Ascending aorta (tissue), 2 donors: Measurements from ENCODE around the gene LYRM2. TPM values are rescaled to one million over a fixed set of nuclear protein-coding genes. Genes with fewer than 3 reads are reported as not detected.
A peak's percentile ranks its signal among the peaks of the same experiment; 100 is the strongest.

Experiments
- DNase-seq, 2 donors: peaks; one replicate each; pipeline ENCODE4 v3.0.0-alpha.2; 2019; ENCODE audit warnings: low spot score in 2 of 2
- H3K27ac ChIP-seq, 2 donors: fragments of 200-600 bp; sonication (generic); one replicate each; pipeline ENCODE4 v1.5.1; 2016 to 2017; ENCODE audit warnings: mild to moderate bottlenecking in 1 of 2
- H3K27me3 ChIP-seq: fragments of 200-600 bp; sonication (generic); one replicate; pipeline ENCODE4 v1.5.1; 2017
- H3K36me3 ChIP-seq, 2 donors: fragments of 200-600 bp; sonication (generic); one replicate each; pipeline ENCODE4 v1.5.1; 2016
- H3K4me1 ChIP-seq, 2 donors: fragments of 200-600 bp; sonication (generic); one replicate each; pipeline ENCODE4 v1.5.1; 2016 to 2017; ENCODE audit warnings: mild to moderate bottlenecking in 1 of 2
- H3K4me3 ChIP-seq, 2 donors: fragments of 200-600 bp; sonication (generic); one replicate each; pipeline ENCODE4 v1.5.1; 2016 to 2017; ENCODE audit warnings: mild to moderate bottlenecking in 1 of 2
- H3K9me3 ChIP-seq, 2 donors: fragments of 200-600 bp; sonication (generic); one replicate each; pipeline ENCODE4 v1.5.1; 2016
- intact Hi-C: fragments of 100-400 bp; cut with DNase I; formaldehyde crosslinking; loops from one replicate; pipeline ENCODE4 v1.15.1; 2023
- total RNA-seq: library from RNA; depleted of rRNA; stranded (reverse); fragments of >200 nt; gene quantifications from one replicate; pipeline ENCODE4 v1.1.0, GENCODE V29; 2016
- TF ChIP-seq, protein P1 (sequence below), 3 experiments: fragments of 200-600 bp in 2 of 3; fragments of 450-650 bp in 1 of 3; sonication (generic) in 2 of 3; IDR thresholded peaks; one replicate each; pipeline ENCODE4 v1.5.1; 2016 to 2019; ENCODE audit warnings: antibody characterized with exemption in 3 of 3, mild to moderate bottlenecking in 1 of 3, moderate library complexity in 1 of 3

The LYRM2 gene
- total RNA-seq, 1 donor from 2014 or later: 5.6 TPM

GRCh38 chr6:89566008-89566800 is 72.3 kb downstream of the LYRM2 start:
- Histone ChIP-seq H3K36me3 (no peaks in the 10 kb centered on the region), H3K4me1 (peaks cover 15 to 44% of the 10 kb centered on the region in 2 donors), H3K27me3 (no peaks in the 10 kb centered on the region), H3K4me3 (no peak overlapping the region), H3K9me3 (no peaks in the 10 kb centered on the region), H3K27ac (peak overlapping the region; percentile 77 to 79)
- TF ChIP-seq, protein P1, sequence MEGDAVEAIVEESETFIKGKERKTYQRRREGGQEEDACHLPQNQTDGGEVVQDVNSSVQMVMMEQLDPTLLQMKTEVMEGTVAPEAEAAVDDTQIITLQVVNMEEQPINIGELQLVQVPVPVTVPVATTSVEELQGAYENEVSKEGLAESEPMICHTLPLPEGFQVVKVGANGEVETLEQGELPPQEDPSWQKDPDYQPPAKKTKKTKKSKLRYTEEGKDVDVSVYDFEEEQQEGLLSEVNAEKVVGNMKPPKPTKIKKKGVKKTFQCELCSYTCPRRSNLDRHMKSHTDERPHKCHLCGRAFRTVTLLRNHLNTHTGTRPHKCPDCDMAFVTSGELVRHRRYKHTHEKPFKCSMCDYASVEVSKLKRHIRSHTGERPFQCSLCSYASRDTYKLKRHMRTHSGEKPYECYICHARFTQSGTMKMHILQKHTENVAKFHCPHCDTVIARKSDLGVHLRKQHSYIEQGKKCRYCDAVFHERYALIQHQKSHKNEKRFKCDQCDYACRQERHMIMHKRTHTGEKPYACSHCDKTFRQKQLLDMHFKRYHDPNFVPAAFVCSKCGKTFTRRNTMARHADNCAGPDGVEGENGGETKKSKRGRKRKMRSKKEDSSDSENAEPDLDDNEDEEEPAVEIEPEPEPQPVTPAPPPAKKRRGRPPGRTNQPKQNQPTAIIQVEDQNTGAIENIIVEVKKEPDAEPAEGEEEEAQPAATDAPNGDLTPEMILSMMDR (IDR thresholded peaks at IDR 0.05): no peak
- intact Hi-C loops: no loop called here
- no peak for DNase-seq

DNA sequence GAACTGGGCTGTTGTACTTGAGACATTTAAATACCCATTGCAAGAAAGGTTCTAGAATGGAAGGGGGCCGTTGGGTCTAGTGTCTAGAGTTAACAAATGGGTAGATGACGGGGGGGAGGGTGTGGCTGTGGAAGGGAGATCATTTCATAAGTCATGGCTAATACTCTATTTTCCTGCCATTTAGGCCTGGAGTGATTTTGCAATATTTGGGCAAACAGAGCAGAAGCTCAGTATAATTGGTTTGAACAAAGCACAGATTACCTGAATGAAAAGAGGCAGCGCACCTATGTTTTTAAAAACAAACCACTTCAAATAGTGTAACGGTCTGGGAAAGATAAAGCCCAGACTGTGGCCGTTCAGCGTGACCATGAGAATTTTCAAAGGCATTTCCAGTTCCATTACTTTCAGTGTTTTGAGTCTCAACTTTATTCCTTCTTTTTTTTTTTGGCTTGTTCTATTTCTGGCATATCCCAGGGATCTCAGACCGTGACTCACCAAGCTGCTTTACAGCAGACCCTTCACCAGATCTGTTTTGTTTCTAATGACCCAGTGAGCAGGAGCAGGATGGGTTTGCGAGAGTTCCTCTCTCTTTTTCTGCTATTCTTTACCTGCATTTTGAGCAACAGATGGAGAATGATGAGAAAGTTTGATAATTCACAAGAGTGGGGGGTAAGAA is 73.7 kb downstream of the LYRM2 start:
- peak overlapping the region; percentile 77 to 79 for H3K27ac ChIP-seq
- no peaks in the 10 kb centered on the region for H3K36me3 ChIP-seq
- intact Hi-C loops: loop anchor here (2.0 kb wide), 1 partner anchor 82 kb away; no protein-coding TSS in a partner anchor
- no peaks in the 10 kb centered on the region for H3K9me3 ChIP-seq
- peak overlapping the region; percentile 1 to 36 for H3K4me3 ChIP-seq
- TF ChIP-seq, protein P1 (IDR thresholded peaks at IDR 0.05): no peak
- peaks cover 15 to 49% of the 10 kb centered on the region in 2 donors for H3K4me1 ChIP-seq
- DNase-seq: no peak
- no peaks in the 10 kb centered on the region for H3K27me3 ChIP-seq

GRCh38 chr6:89563866-89564265 is 74.7 kb downstream of the LYRM2 start:
- Histone ChIP-seq H3K27me3 (no peaks in the 10 kb centered on the region), H3K27ac (peak overlapping the region; percentile 77 to 79), H3K36me3 (no peaks in the 10 kb centered on the region), H3K4me1 (peaks cover 15 to 49% of the 10 kb centered on the region in 2 donors), H3K9me3 (no peaks in the 10 kb centered on the region), H3K4me3 (peak overlapping the region in 1 of 2 donors; percentile 60)
- TF ChIP-seq, protein P1 (IDR thresholded peaks at IDR 0.05): no peak
- intact Hi-C loops: loop anchor here (2.0 kb wide), 1 partner anchor 81 kb away; no protein-coding TSS in a partner anchor
- DNase-seq: no peak

- no peaks in the 10 kb centered on the region for H3K27me3 ChIP-seq
- peak overlapping the region; percentile 77 to 79 for H3K27ac ChIP-seq
- no peaks in the 10 kb centered on the region for H3K9me3 ChIP-seq
- no peaks in the 10 kb centered on the region for H3K36me3 ChIP-seq
- TF ChIP-seq, protein P1 (IDR thresholded peaks at IDR 0.05): no peak
- peak overlapping the region; percentile 21 to 60 for H3K4me3 ChIP-seq
- intact Hi-C loops: no loop called here
- H3K4me1 ChIP-seq: peaks cover 15 to 41% of the 10 kb centered on the region in 2 donors
- peak in 1 of 2 donors; percentile 65 for DNase-seq
These were observed 76.2 kb downstream of the LYRM2 start for GRCh38 chr6:89562093-89562973.

DNA sequence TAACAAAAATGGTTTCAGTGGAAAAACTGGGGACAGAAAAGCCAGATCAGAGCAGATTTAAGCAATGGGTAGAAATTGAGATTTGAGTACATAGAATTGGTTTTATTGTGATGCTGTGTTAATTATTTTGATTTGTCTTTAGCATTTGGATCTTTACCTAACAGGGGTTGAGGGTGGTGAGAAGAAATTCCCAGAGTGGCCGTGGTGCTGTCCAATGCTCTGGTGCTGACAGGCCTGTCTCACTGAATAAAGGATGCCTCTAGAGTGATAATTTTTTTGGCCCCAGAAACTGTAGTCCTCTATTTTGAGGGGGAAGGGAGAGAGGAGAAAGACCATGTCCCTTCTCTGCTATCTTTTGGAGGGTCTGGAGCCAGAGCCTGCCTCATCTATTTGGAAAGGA is 79.1 kb downstream of the LYRM2 start:
- H3K4me3 ChIP-seq: no peak overlapping the region
- intact Hi-C loops: no loop called here
- H3K27ac ChIP-seq: no peak overlapping the region
- no peaks in the 10 kb centered on the region for H3K27me3 ChIP-seq
- H3K36me3 ChIP-seq: no peaks in the 10 kb centered on the region
- TF ChIP-seq, protein P1 (IDR thresholded peaks at IDR 0.05): no peak
- no peak for DNase-seq
- peaks cover 12 to 25% of the 10 kb centered on the region in 2 donors for H3K4me1 ChIP-seq
- no peaks in the 10 kb centered on the region for H3K9me3 ChIP-seq
